HG03571 (cell line): ENCODE measurements around the gene EHD4.

Experiments
- ATAC-seq: cut with Tn5 transposase; IDR thresholded peaks from one replicate; pipeline ENCODE4 v1.9.1; 2021; ENCODE audit not compliant: unreplicated experiment

EHD4 gene

GRCh38 chr15:41972253-41973242 lies at the start of gene EHD4:
EHD4 (minus strand) TSS chr15:41972557; CDS start chr15:41972494, 63 bp downstream.
- peak; percentile 81 for ATAC-seq

DNA sequence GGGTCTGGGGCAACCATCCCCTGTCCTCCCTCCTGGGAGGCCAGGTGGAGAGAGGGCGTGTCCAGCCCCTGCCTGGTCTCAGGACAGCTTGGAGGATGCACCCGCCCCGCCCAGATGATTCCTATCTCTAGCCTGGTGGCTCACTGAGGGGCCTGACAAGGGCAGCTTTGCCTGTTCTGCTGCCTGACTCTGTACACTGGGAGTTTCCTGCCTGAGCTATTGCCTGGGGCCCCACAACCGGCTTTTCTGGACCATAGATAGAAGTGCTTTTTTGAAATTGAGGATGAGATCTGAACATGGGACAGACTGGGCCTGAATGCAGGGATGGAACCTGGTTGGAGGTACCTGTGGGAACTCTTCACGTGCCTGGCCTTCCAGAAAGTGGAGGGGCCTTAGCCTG lies 49.2 kb upstream of the EHD4 start:
- ATAC-seq, result no peak

- no peak for ATAC-seq
Measured at GRCh38 chr15:42020713-42021273, 48.4 kb upstream of the EHD4 start, which contains the start of gene PLA2G4E. PLA2G4E (minus strand) TSS chr15:42021042; CDS start chr15:42021030, 12 bp downstream.

GRCh38 chr15:42018306-42019224 lies 46.2 kb upstream of the EHD4 start:
- no peak for ATAC-seq

GRCh38 chr15:42016971-42017370 lies 44.6 kb upstream of the EHD4 start:
- ATAC-seq, result no peak

- no peak for ATAC-seq
Measured at GRCh38 chr15:42014406-42014805, 42.0 kb upstream of the EHD4 start.

GRCh38 chr15:42012928-42013482 lies 40.6 kb upstream of the EHD4 start:
- no peak for ATAC-seq

GRCh38 chr15:42012241-42012640 lies 39.9 kb upstream of the EHD4 start:
- ATAC-seq, result no peak

GRCh38 chr15:42011074-42011473 lies 38.7 kb upstream of the EHD4 start:
- ATAC-seq, result no peak

DNA sequence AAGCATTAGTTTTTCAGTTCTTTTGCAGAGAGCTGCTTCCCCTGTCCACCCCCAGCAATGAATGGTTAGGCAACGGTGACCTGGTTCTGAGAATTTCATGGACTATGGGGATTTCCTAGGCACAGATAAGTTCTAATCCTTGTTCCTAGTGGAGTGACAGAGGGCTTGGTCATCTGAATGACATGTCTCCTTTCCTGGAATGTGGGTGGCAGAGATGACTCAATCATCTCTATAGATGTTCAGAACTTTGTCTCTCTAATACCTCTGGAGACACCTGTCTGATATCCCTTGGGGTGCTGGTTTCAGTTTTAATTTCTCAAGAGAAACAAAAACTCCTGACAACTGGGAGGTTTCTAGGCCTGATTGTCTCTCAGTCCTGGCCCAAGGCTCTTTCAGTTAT lies 38.1 kb upstream of the EHD4 start:
- ATAC-seq, result peak; percentile 70

DNA sequence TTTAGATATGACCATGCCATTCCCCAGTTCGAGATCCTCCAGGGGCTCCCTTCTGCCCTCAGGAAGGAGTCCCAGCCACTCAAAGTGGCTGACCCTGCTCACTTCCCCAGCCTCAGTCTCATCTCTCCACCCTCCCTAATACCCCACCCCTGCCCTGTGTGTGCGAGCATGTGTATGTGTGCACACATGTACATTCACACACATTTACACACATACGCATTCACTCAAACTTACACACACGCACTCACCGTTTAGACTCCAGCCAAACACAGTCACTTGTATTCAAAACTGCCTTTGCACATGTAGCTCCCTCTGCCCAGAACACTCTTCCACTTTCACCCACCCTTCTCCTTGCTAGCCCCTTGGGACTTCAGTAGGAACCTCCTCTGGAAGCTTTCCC lies 37.1 kb upstream of the EHD4 start:
- no peak for ATAC-seq

GRCh38 chr15:42009022-42009421 lies 36.7 kb upstream of the EHD4 start:
- no peak for ATAC-seq

DNA sequence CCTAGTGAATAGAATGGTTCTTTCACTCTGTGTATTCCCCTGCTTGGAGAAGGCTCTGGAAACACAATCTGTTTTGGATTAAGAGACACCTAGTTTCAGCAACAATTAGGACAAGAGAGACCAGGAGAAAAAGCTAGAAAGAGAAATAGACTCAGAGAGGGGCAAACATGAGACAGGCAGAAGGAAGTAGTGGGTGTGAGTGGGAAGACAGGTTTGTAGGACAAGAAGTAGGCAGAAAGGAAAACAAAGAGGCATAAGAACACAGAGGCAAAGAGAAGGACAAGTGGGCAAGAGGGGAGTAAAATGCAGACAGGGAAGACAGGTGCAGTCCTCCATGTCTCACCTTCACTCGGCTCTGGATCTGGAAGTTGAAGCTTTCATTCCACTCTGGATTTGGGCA lies 35.0 kb upstream of the EHD4 start:
- no peak for ATAC-seq

GRCh38 chr15:42002333-42002732 lies 30.0 kb upstream of the EHD4 start:
- no peak for ATAC-seq

DNA sequence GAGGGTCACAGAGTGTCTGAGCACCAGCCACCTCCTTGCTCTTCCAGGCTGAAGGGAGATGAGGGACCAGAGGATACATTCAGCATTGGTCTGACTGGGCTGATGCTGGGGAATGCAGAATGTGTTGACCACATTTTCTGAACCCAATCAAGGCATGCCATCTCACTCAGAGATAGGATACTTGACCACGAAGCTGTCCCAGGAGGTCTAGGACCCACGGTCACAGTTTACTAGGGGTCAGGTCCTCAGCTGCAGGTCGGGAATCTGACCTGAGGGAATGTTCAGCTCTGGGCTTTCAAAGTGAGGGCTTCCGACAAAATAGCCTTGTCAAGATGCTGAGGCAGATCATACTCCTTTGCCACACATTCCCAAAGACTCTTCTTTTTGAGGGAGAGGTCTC lies 28.9 kb upstream of the EHD4 start:
- no peak for ATAC-seq

DNA sequence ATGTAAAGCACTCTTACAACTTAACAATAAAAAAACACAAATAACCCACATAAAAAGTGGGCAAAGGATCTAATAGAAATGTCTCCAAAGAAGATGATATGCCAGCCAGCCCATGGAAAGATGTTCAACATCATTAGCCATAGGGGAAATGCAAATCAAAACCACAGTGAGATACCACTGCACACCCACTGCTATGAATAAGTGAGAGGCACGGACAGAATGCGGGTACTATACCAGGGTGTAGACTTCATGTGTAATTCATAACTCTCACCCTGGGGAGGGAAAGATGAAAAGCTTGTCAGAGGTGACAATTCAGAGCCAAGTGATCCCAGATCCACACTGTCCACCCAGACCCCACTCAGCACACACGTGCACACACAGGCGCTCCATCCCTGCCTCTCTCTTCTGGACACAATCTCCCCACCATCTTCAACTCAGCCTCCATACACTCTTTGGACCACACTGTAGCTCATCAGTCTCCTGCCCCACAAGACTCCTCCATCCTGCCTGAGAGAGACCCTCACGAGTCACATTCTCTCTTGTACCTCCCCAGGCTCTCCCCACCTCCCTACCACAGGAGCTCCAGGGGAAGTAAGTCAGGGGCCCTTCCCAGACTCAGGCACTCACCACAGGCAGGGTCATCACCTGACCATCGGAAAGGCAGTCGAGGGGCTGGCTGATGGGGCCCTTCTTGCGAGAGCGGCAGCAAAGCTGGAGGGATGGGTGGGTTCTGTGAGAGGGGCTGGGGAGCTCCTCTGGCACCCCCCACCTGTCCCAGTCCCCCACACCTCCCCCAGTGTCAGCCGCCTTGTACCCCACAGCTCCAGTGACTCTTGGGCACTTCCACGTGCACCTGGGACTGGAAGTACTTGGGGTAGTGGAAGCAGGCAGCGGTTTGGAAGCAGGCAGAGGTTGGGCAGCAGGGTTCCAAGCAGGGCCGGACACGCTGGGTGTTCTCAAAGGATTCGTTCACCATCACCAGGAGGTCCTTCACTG lies 27.2 kb upstream of the EHD4 start:
- ATAC-seq, result no peak

DNA sequence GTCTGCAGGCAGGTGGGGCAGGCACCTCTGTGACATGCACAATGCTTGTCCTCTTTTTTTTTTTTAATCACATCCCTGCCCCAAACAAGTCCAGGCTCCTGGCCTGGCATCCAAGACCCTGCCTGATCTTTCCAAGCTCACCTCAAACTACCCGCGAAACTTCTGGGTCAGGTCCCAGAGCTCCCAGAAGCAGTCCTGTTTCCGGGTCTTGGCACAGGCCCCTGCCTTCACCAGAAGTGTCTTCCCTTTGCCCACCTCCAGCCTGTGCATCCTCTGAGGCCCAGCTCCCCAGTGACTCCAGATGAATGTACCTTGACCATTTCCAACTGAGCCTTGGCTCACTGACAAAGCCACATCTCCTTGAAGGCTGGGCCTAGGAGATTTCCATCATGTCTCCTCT lies 25.5 kb upstream of the EHD4 start:
- no peak for ATAC-seq

DNA sequence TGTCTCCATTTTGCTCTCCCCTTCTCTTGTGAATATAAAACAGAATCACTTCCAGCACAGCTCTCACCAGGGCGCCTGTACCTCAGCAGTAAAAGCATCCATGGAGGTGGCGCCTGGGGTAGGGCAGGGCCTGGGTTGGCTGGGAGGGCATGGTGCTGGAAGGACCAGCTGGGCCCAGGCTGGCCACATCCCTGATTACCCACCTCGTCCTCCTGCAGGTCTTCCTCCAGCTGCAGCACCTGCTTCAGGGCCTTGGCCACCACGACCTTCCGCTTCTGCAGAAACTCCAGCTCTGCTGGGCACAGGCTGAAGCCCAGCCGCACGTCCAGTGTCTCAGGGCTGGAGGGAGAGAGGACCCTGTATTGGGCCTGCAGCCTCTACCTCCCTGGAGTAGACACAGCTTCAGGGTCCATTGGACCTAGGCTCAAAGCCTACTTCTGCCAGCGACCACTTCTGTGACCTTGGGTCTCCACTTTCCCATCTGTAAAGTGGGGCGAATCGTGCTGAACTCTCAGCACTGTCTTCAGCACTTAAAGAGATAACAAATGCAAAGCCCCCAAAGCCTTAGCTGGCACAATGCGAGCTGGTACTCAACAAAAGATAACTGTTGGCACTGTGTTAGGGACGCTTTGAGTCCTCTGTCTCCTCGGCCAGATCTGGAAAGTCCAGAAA lies 24.7 kb upstream of the EHD4 start:
- no peak for ATAC-seq

- no peak for ATAC-seq
Measured at GRCh38 chr15:41996376-41996775, 24.0 kb upstream of the EHD4 start.
